ENCODE data around the gene ME1.

DNA sequence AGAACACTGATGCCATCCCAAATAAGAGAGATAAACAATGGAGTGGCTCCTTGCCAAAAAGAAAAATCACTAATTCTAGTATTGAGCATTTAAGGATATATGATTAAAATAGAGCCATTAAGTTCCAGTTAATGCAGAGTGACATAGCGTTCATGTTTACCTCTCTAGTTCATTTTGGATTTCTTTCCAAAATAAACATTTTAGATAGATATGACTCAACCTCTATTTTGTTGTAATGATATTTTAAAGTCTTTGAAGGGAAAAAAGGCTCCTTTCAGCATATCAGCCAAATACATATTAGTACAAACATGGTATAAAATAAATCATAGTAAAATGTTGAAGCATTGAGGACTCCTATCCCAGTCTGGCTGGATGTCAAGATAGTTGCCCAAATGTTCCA, 204.3 kb downstream of the ME1 start:
- TF ChIP-seq, protein P1, sequence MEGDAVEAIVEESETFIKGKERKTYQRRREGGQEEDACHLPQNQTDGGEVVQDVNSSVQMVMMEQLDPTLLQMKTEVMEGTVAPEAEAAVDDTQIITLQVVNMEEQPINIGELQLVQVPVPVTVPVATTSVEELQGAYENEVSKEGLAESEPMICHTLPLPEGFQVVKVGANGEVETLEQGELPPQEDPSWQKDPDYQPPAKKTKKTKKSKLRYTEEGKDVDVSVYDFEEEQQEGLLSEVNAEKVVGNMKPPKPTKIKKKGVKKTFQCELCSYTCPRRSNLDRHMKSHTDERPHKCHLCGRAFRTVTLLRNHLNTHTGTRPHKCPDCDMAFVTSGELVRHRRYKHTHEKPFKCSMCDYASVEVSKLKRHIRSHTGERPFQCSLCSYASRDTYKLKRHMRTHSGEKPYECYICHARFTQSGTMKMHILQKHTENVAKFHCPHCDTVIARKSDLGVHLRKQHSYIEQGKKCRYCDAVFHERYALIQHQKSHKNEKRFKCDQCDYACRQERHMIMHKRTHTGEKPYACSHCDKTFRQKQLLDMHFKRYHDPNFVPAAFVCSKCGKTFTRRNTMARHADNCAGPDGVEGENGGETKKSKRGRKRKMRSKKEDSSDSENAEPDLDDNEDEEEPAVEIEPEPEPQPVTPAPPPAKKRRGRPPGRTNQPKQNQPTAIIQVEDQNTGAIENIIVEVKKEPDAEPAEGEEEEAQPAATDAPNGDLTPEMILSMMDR (IDR thresholded peaks at IDR 0.05; ENCODE audit: low read length): no peak
- TF ChIP-seq EZH2 (optimal IDR thresholded peaks at IDR 0.05; ENCODE audit: low read depth, low read length): no peak
